Suprapubic skin (tissue), 3 donors: Measurements from ENCODE around the gene ZDHHC3.

Experiments used
- CTCF ChIP-seq, 2 donors: fragments of 200-600 bp in 1 of 2; fragments of 450-650 bp in 1 of 2; sonication (generic) in 1 of 2; IDR thresholded peaks; one replicate each; pipeline ENCODE4 v1.5.1; 2016 to 2019; ENCODE audit warnings: antibody characterized with exemption in 2 of 2, mild to moderate bottlenecking in 1 of 2, moderate library complexity in 1 of 2
- POLR2A ChIP-seq, 2 donors: fragments of 450-650 bp; IDR thresholded peaks; one replicate each; pipeline ENCODE4 v1.6.1; 2017; ENCODE audit warnings: antibody characterized with exemption in 2 of 2, mild to moderate bottlenecking in 2 of 2, moderate library complexity in 2 of 2

- TF ChIP-seq POLR2A (IDR thresholded peaks at IDR 0.05): no peak
- TF ChIP-seq CTCF (IDR thresholded peaks at IDR 0.05): no peak
Measured at GRCh38 chr3:44899683-44900367, 76.1 kb downstream of the ZDHHC3 start.
